HepG2 (cell line): ENCODE results near the gene CAPN8.

Experiments used
- CREB1 ChIP-seq, 2 experiments: fragments of 450-650 bp in 1 of 2; IDR thresholded peaks; 2 replicates each; pipeline ENCODE4 v1.6.1; 2016 to 2017; ENCODE audit warnings: control low read depth in 1 of 2, mild to moderate bottlenecking in 1 of 2, missing compliant biosample characterization in 1 of 2, missing genetic modification characterization in 1 of 2
- KAT7 ChIP-seq: IDR thresholded peaks from 2 replicates; pipeline ENCODE4 v1.6.1; 2018; ENCODE audit warnings: borderline replicate concordance, missing compliant biosample characterization
- MTA3 ChIP-seq: sonication (generic); formaldehyde crosslinking; IDR thresholded peaks from 2 replicates; pipeline ENCODE4 v1.4.0; 2020; ENCODE audit warnings: missing genetic modification reagents
- ZNF7 ChIP-seq: IDR thresholded peaks from 2 replicates; pipeline ENCODE4 v1.6.1; 2016; ENCODE audit warnings: missing biosample characterization, missing genetic modification reagents

GRCh38 chr1:223622132-223622842 lies 43.2 kb downstream of the CAPN8 start:
- TF ChIP-seq MTA3 (CRISPR knock-in tag) (no peak), ZNF7 (no peak), KAT7 (0 out of 2 replicates have a peak, but pooled peaks have one; percentile 66), CREB1 (IDR thresholded peaks at IDR 0.05) (no peak), CREB1 (CRISPR knock-in tag; IDR thresholded peaks at IDR 0.05) (no peak)
